Activated T-cell treated with anti-CD3 and anti-CD28 coated beads, Interleukin-2, amount 50 U/mL, for 72 hours (primary cell): ENCODE measurements around the gene COX10. TPM values are rescaled to one million over a fixed set of nuclear protein-coding genes. Genes with fewer than 3 reads are reported as not detected.
"Not testable (repeated sequence)": the region's sequence is repeated elsewhere in the genome, so short reads cannot be mapped to it uniquely, and the experiment has no call there.

Experiments
- ATAC-seq, 2 donors: fragments of 150-1000 bp; cut with Tn5 transposase; replicated peaks in 1 of 2; 2 replicates each; pipeline ENCODE4 v1.10.0; 2021; ENCODE audit warnings: moderate library complexity in 2 of 2, mild to moderate bottlenecking in 1 of 2
- DNase-seq, 2 donors: peaks; one replicate each; pipeline ENCODE4 v3.0.0; 2021 to 2022; ENCODE audit warnings: mixed read lengths in 1 of 2
- H3K27ac Mint-ChIP-seq: one replicate; pipeline ENCODE4 v1.8.0; 2022; ENCODE audit warnings: mild to moderate bottlenecking, moderate library complexity, mixed read lengths
- H3K27me3 Mint-ChIP-seq: one replicate; pipeline ENCODE4 v1.8.0; 2022; ENCODE audit warnings: low read depth, mixed read lengths
- H3K36me3 Mint-ChIP-seq, 2 donors: one replicate each; pipeline ENCODE4 v1.8.0; 2022; ENCODE audit warnings: mixed read lengths in 2 of 2, mild to moderate bottlenecking in 1 of 2; ENCODE audit not compliant: insufficient read depth in 2 of 2
- H3K4me1 Mint-ChIP-seq: one replicate; pipeline ENCODE4 v1.8.0; 2022; ENCODE audit warnings: low read depth, mixed read lengths
- H3K4me3 Mint-ChIP-seq, 2 donors: one replicate each; pipeline ENCODE4 v1.8.0; 2022; ENCODE audit warnings: mild to moderate bottlenecking in 2 of 2, mixed read lengths in 2 of 2, moderate library complexity in 2 of 2
- H3K9me3 Mint-ChIP-seq, 2 donors: one replicate each; pipeline ENCODE4 v1.8.0; 2022; ENCODE audit warnings: mixed read lengths in 2 of 2
- total RNA-seq, 2 donors: library from RNA; stranded (reverse); gene quantifications; one replicate each; pipeline ENCODE4 v1.2.3, GENCODE V29; 2022

Gene COX10
- total RNA-seq, 2 donors from 2014 or later, result 30.7 to 31.5 TPM

DNA sequence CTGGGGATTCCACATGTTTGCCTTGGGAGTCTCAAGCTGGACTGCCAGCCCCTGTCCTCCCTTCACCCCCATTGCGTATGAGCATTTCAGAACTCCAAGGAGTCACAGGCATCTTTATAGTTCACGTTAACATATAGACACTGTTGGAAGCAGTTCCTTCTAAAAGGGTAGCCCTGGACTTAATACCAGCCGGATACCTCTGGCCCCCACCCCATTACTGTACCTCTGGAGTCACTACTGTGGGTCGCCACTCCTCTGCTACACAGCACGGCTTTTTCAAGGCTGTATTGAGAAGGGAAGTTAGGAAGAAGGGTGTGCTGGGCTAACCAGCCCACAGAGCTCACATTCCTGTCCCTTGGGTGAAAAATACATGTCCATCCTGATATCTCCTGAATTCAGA, 138.5 kb downstream of the COX10 start:
- Mint-ChIP-seq H3K36me3 (peaks cover 10 to 20% of the 10 kb centered on the region in 2 donors), H3K9me3 (no peaks in the 10 kb centered on the region), H3K27ac (no peak overlapping the region), H3K27me3 (no peaks in the 10 kb centered on the region), H3K4me3 (no peak overlapping the region), H3K4me1 (peaks cover 74% of the 10 kb centered on the region)
- DNase-seq, result no peak
- ATAC-seq, result no peak

DNA sequence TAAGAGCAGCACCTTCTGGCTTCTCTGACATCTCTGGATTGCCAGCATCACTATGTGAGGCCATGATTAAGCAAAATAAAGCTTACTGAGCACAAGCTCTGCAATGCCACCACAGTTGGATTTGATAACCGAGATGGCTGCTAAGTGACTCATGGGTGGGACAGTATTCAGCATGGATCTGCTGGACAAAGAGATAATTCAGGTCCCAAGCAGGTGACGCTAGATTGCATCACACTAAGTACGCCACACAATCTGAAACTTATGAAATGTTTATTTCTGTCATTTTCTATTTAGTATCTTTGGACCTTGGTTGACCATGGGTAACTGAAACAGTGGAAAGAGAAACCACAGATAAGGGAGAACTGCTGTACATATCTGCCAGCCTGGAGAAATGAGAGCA, 139.9 kb downstream of the COX10 start:
- DNase-seq, result no peak
- no peak for ATAC-seq
- Mint-ChIP-seq H3K4me3 (no peak overlapping the region), H3K4me1 (peaks cover 60% of the 10 kb centered on the region), H3K27ac (no peak overlapping the region), H3K9me3 (no peaks in the 10 kb centered on the region), H3K36me3 (peaks cover 9 to 20% of the 10 kb centered on the region in 2 donors), H3K27me3 (no peaks in the 10 kb centered on the region)

DNA sequence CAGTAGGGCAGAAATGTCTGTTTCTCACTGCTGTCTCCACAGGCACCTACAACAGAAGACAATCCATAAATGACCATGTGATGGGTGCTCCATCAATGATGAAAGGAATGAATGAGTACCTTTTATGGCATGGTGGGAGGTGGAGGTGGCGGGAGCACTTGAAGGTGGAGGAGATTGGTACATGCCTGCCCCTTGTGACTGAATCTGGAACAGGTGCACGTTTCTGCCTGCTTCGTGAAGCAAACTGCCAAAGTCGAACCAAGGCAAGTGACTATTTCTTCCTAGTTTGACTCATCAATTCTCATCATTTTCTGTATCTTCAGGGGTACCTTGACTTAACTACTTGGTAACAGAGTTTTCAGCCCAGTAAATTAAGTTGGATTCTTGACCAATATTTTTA, 141.9 kb downstream of the COX10 start:
- Mint-ChIP-seq H3K4me1 (peaks cover 39% of the 10 kb centered on the region), H3K27ac (no peak overlapping the region), H3K4me3 (no peak overlapping the region), H3K36me3 (peaks cover 5 to 20% of the 10 kb centered on the region in 2 donors), H3K9me3 (no peaks in the 10 kb centered on the region), H3K27me3 (no peaks in the 10 kb centered on the region)
- ATAC-seq (peak; percentile 54 to 64), DNase-seq (peak in 1 of 2 donors; percentile 35)

DNA sequence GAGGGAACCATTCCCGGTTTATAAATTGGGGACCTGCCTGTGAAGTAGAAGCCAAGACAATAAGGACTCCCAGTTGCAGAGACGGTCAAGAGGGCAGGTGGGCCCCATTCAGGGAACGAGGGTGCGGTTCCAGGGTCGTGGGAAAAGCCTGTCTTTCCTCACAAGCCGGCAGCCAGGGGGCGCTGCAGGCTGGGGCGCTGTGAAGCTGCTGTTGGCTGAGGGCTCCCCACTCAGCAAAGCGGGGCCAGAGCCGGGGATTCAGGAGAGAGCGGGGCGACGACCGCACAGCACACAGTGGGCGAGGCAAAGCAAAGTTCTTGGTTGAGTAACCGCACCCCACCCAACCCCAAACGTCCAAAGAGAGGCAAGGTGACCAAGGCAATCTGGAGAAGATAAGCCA, 142.5 kb downstream of the COX10 start:
- Mint-ChIP-seq H3K4me3 (no peak overlapping the region), H3K27me3 (no peaks in the 10 kb centered on the region), H3K4me1 (peaks cover 36% of the 10 kb centered on the region), H3K36me3 (peaks cover 5 to 20% of the 10 kb centered on the region in 2 donors), H3K27ac (no peak overlapping the region), H3K9me3 (no peaks in the 10 kb centered on the region)
- peak; percentile 35 to 44 for ATAC-seq
- DNase-seq, result peak in 1 of 2 donors; percentile 43

DNA sequence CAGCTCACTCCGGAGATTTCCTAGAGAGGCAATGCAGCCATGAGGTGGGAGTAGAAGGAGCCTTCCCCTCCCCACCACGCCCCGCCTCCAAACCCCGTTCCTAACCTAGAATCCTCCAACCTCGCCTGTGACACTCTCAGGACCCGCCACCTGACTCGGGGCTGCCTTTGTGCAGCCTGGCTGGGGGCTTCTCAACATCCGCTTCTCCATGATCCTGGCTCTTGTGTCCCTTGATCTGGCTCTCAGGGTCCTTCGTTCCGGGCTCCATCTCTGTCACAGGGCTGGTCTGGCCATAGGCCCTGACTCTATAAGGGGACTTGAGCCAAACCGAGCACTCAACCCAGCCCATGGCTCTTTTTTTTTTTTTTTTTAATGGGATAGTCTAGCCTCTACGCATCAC, 143.1 kb downstream of the COX10 start:
- Mint-ChIP-seq H3K27me3 (no peaks in the 10 kb centered on the region), H3K27ac (no peak overlapping the region), H3K36me3 (peaks cover 4 to 19% of the 10 kb centered on the region in 2 donors), H3K4me1 (peaks cover 32% of the 10 kb centered on the region), H3K9me3 (no peaks in the 10 kb centered on the region), H3K4me3 (no peak overlapping the region)
- DNase-seq (no peak), ATAC-seq (no peak)

DNA sequence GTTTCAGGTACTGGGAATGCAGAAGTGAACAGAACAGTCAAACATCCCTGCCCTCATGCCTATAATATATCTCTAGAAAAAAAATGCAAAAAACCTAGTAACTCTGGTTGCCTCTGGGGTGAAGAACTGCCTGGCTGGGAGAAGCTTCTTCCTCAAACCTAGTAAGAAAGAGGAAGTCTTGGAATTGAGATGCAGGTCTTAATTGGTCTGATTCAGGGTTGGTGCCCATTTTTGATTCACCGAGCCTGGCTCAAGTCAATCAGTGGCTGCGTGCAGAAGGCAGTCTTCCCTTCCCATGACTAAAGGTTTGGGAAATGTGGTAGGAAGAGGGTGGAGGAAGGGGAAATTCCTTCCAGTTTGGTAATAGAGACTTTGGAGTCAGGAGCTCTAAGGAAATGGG, 145.0 kb downstream of the COX10 start:
- H3K27me3 Mint-ChIP-seq, result no peaks in the 10 kb centered on the region
- H3K4me3 Mint-ChIP-seq, result no peak overlapping the region
- ATAC-seq (no peak), DNase-seq (no peak)
- H3K36me3 Mint-ChIP-seq, result peaks cover 2 to 18% of the 10 kb centered on the region in 2 donors
- H3K9me3 Mint-ChIP-seq, result no peaks in the 10 kb centered on the region
- H3K27ac Mint-ChIP-seq, result no peak overlapping the region
- peaks cover 21% of the 10 kb centered on the region for H3K4me1 Mint-ChIP-seq

DNA sequence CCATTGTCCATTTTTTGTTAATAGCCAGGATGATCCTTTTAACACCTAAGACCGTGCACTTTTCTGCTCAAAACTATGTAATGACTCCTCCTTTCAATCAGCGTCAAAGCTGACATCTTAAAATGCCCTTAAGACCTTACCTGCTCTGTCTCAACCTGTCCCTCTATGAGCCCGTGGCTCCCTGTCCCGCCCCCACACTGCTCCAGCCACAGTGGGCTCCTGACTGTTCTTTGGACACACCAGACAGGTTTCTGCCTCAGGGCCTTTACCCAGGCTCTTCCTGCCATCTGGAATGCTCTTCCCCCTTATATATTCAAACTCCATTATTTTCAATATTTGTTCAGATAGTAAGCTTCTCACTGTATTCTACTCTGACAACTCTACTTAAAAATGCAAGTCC, 153.3 kb downstream of the COX10 start:
- Mint-ChIP-seq H3K9me3 (no peaks in the 10 kb centered on the region), H3K36me3 (peaks cover 2% of the 10 kb centered on the region in 2 donors), H3K4me3 (no peak overlapping the region), H3K27me3 (no peaks in the 10 kb centered on the region), H3K4me1 (no peaks in the 10 kb centered on the region), H3K27ac (no peak overlapping the region)
- ATAC-seq, result no peak
- no peak for DNase-seq

DNA sequence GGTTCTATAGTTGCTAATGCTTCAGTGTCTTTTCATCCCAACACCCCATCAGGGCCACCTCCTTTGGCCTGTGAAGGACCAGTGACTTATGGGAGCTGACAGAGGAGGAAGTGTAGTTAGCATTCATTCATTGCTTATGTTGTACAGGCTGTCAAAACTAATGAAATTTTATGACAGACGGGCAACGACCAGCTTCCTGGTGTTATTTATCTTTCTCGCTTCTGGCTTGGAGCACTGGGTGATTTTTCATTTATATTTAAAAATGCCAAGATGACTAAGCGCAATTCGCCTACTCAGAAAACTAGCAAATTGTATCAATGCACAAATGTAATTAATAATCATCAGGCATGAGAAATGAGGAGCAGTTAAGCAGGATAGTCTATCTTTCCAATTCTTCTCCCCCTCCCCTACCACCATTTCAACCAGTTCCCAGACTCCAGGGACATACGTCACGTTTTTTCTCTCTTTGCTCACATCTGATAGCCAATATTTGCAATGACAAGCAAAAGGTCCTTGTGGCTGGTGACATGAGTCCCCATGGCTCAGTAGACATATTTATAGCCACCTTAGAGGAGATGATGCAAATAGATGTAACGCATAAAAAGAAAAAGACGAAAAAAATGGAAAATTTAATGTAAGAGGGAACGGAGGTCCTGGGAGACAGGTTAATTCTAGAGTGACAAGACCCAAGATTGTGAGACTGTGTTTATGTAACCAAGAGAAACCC, 156.1 kb downstream of the COX10 start:
- Mint-ChIP-seq H3K36me3 (peaks cover 2% of the 10 kb centered on the region in 2 donors), H3K27me3 (no peaks in the 10 kb centered on the region)
- no peak for ATAC-seq

DNA sequence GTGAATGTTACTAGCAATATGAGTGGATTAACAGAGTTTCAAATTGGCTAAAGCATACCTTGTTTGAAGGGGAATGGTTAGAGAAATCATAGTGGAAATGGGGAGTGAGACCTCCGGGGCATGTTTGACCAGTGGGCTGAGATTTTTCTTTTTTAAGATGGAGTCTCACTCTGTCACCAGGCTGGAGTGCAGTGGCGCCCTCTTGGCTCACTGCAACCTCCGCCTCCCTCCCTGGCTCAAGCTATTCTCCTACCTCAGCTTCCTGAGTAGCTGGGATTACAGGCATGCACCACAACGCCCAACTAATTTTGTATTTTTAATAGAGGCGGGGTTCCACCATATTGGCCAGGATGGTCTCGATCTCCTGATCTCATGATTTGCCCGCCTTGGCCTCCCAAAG, 157.7 kb downstream of the COX10 start:
- Mint-ChIP-seq H3K27ac (no peak overlapping the region), H3K4me3 (no peak overlapping the region), H3K9me3 (peaks cover 0 to 1% of the 10 kb centered on the region in 2 donors), H3K36me3 (peaks cover 2 to 3% of the 10 kb centered on the region in 2 donors), H3K27me3 (no peaks in the 10 kb centered on the region), H3K4me1 (no peaks in the 10 kb centered on the region)
- DNase-seq (no peak), ATAC-seq (no peak)

More for the DNA sequence above, 156.1 kb downstream of the COX10 start:
- no peak overlapping the region for H3K27ac Mint-ChIP-seq
- DNase-seq, result no peak
- no peaks in the 10 kb centered on the region for H3K9me3 Mint-ChIP-seq
- no peaks in the 10 kb centered on the region for H3K4me1 Mint-ChIP-seq
- no peak overlapping the region for H3K4me3 Mint-ChIP-seq

DNA sequence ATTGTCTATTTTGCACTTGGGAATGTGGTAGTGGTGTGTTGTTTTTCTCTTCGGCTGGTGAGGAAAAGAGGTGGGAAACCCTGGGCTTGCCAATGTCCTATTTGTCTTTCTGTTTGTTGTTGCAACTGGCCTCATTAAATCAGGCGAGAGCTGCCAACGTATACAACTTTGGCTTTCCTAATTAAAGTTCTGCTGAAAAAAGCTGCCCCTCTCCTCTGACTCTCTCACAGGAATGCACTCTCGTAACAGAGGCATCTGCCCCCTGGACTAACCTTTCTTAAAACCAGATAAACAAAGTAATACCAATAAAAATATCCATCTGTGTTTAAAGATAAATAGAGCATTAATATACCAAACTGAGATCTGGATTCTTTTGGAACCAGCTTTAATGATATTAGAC, 159.6 kb downstream of the COX10 start:
- ATAC-seq, result no peak
- peaks cover 0 to 1% of the 10 kb centered on the region in 2 donors for H3K9me3 Mint-ChIP-seq
- DNase-seq, result no peak
- peaks cover 2 to 3% of the 10 kb centered on the region in 2 donors for H3K36me3 Mint-ChIP-seq
- no peaks in the 10 kb centered on the region for H3K4me1 Mint-ChIP-seq
- H3K27ac Mint-ChIP-seq, result no peak overlapping the region
- H3K27me3 Mint-ChIP-seq, result no peaks in the 10 kb centered on the region
- no peak overlapping the region for H3K4me3 Mint-ChIP-seq

DNA sequence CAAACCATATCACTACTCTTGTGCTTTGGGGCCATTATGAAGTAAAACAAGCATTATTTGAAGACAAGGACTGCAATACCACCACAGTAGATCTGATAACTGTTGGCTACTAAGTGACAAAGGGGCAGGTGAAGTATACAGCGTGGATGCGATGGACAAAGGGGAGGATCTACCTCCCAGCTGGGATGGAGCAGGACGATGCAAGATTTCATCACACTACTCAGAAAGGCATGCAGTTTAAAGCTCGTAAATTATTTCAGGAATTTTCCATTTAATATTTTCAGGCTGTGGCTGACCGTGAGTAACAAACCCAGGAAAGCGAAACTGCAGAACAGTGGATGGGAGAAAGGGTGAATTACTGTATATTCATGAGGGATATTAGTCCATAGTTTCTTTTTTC, 161.9 kb downstream of the COX10 start:
- not testable (repeated sequence) for H3K4me1 Mint-ChIP-seq, DNase-seq, H3K27ac Mint-ChIP-seq, H3K9me3 Mint-ChIP-seq, H3K36me3 Mint-ChIP-seq, ATAC-seq, H3K4me3 Mint-ChIP-seq, H3K27me3 Mint-ChIP-seq

DNA sequence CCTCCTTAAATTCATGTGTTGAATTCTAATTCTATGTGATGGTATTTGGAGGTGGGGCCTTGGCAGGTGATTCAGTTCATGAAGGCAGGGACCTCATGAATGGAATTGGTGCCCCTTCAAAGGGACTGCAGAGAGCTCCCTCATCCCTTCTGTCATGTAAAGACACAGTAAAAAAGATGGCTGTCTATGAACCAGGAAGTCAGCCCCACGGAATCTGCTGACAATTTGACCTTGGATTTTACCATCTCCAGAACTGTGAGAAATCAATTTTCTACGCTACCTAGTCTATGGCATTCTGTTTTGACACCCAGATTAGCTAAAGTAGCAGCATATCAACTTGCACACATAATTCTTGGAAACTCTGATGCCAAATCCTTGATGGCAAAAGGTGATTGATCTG, 165.7 kb downstream of the COX10 start:
- H3K9me3 Mint-ChIP-seq, H3K27me3 Mint-ChIP-seq, DNase-seq, ATAC-seq, H3K4me1 Mint-ChIP-seq, H3K36me3 Mint-ChIP-seq, H3K4me3 Mint-ChIP-seq, H3K27ac Mint-ChIP-seq: not testable (repeated sequence)

DNA sequence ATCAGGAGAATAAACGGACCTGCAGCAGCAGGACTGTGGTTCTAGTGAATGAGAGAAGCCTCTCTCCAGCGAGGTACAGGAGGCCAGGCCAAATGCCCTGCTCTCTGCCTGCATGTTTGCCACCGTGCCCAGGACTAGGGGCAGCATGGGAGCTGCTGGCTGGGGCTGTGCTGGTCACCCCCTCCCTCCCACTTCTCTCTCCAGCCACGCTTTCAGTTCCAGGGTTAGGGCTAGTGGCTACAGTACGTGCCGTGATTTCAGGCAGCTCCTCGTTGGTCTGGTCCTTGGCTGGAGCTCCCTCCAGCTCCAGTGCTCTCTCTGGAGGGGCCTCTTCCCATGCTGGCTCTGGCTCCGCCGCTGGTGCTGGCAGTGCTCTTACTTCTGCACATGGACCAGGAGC, 166.7 kb downstream of the COX10 start:
- not testable (repeated sequence) for H3K4me1 Mint-ChIP-seq, H3K9me3 Mint-ChIP-seq, H3K4me3 Mint-ChIP-seq, H3K27ac Mint-ChIP-seq, H3K27me3 Mint-ChIP-seq, DNase-seq, ATAC-seq, H3K36me3 Mint-ChIP-seq

DNA sequence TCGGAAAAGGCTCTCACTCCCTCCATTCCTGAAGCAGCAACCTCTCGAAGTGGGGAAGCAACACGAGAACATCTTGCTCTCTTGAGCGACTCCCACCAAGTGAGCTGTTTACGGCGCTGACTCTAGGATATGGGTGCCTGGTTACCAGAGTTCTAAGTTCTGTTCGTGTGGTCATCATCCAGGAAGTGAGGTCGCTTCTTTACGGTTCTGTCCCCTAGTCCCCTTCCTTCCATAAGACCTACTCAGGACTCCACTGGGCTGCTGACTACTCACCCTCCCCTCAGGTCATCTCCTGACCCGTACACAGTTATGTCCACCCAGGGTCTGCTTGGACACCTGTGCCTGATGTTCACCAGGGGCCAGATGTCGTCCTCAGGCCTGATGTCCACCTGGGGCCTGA, 167.5 kb downstream of the COX10 start, which contains the start of gene CDRT15:
CDRT15 (minus strand) TSS at position 101 of the 400 bp plus-strand sequence; CDS start at position 72, 29 bp downstream.
- not testable (repeated sequence) for ATAC-seq, DNase-seq, H3K4me1 Mint-ChIP-seq, H3K9me3 Mint-ChIP-seq, H3K27me3 Mint-ChIP-seq, H3K36me3 Mint-ChIP-seq, H3K4me3 Mint-ChIP-seq, H3K27ac Mint-ChIP-seq
